Activated naive CD4-positive, alpha-beta T cell treated with anti-CD3 and anti-CD28 coated beads, Interleukin-2, amount 50 U/mL, for 72 hours (primary cell): ENCODE results near the gene CPNE4. TPM values are rescaled to one million over a fixed set of nuclear protein-coding genes. Genes with fewer than 3 reads are reported as not detected.

Experiments used
- ATAC-seq, 2 donors: fragments of 150-1000 bp; cut with Tn5 transposase; 2 replicates each; pipeline ENCODE4 v1.10.0; 2021; ENCODE audit warnings: mild to moderate bottlenecking in 2 of 2, moderate library complexity in 2 of 2
- DNase-seq, 2 donors: peaks; one replicate each; pipeline ENCODE4 v3.0.0; 2021 to 2022; ENCODE audit warnings: low spot score in 2 of 2
- H3K27ac Mint-ChIP-seq, 2 donors: one replicate each; pipeline ENCODE4 v1.8.0; 2022; ENCODE audit warnings: mild to moderate bottlenecking in 2 of 2, mixed read lengths in 2 of 2
- H3K36me3 Mint-ChIP-seq, 2 donors: one replicate each; pipeline ENCODE4 v1.8.0; 2022; ENCODE audit warnings: mixed read lengths in 2 of 2
- H3K9me3 Mint-ChIP-seq, 2 donors: one replicate each; pipeline ENCODE4 v1.8.0; 2022; ENCODE audit warnings: mixed read lengths in 2 of 2
- total RNA-seq, 2 donors: library from RNA; stranded (reverse); gene quantifications; one replicate each; pipeline ENCODE4 v1.2.3, GENCODE V29; 2022

CPNE4 gene
- total RNA-seq, 2 donors from 2014 or later, result 0.07 TPM; not detected in 1

DNA sequence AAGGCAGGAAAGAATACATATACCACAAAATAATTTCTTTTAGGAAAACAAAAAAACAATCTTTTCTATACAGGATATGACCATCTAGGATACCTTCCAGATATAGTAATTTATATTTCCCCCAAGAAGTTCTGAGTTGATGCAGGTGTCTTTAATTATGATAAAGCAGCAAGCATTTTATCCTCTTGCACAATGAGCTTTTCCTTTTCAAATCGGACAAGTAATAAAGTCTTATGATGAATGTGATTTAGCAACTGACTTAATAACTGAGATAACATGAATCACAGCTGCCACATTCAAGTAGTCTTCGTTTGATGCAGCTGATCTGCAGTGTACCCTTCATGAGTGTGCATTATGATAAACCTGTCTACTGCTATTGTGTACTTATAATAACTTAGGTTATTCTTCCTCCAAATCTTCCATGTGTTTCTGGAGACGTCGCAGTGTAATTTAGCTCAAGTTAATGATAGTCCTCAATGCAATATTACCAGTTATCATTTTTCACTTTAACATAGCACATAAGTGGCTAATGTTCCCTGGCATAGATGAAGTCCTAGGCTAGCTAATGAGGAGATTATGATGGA lies 271.7 kb downstream of the CPNE4 start:
- Mint-ChIP-seq H3K36me3 (no peaks in the 10 kb centered on the region), H3K9me3 (peaks cover 5 to 8% of the 10 kb centered on the region in 2 donors), H3K27ac (no peak overlapping the region)
- ATAC-seq (no peak), DNase-seq (no peak)

DNA sequence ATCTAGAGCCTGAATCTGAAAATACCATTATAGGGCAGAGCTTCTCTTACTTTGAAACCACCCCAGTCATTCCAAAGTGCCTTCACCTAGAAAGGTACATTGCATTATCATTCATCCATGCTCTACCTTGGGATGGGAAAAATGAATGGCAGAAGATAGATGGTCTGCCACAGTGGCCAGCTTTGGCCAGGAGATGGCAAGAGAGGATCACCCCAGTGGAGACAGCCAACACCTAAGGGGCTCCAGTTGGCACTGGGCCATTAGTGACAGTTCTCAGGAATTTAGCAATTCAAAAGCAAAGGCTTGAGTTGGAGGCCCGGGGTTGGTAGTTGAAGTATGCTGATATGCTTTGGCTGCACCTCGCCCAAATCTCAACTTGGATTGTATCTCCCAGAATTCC lies 278.4 kb downstream of the CPNE4 start:
- Mint-ChIP-seq H3K9me3 (peaks cover 5 to 8% of the 10 kb centered on the region in 2 donors), H3K27ac (no peak overlapping the region), H3K36me3 (no peaks in the 10 kb centered on the region)
- no peak for ATAC-seq
- no peak for DNase-seq

- DNase-seq (no peak), ATAC-seq (no peak)
- H3K9me3 Mint-ChIP-seq, result peaks cover 5 to 8% of the 10 kb centered on the region in 2 donors
- H3K36me3 Mint-ChIP-seq, result peaks cover 0 to 4% of the 10 kb centered on the region in 2 donors
- H3K27ac Mint-ChIP-seq, result no peak overlapping the region
Measured at GRCh38 chr3:131755380-131755779, 279.4 kb downstream of the CPNE4 start.

GRCh38 chr3:131750256-131750655 lies 284.6 kb downstream of the CPNE4 start:
- Mint-ChIP-seq H3K27ac (no peak overlapping the region), H3K36me3 (peaks cover 0 to 4% of the 10 kb centered on the region in 2 donors), H3K9me3 (peaks cover 0 to 4% of the 10 kb centered on the region in 2 donors)
- DNase-seq, result no peak
- no peak for ATAC-seq

- Mint-ChIP-seq H3K9me3 (peaks cover 0 to 4% of the 10 kb centered on the region in 2 donors), H3K36me3 (peaks cover 0 to 4% of the 10 kb centered on the region in 2 donors), H3K27ac (no peak overlapping the region)
- ATAC-seq, result no peak
- DNase-seq, result no peak
Measured at GRCh38 chr3:131749826-131750225, 285.0 kb downstream of the CPNE4 start.

- H3K27ac Mint-ChIP-seq, result no peak overlapping the region
- peaks cover 0 to 4% of the 10 kb centered on the region in 2 donors for H3K36me3 Mint-ChIP-seq
- ATAC-seq, result no peak
Measured at GRCh38 chr3:131747466-131747865, 287.3 kb downstream of the CPNE4 start.

GRCh38 chr3:131744765-131745164 lies 290.0 kb downstream of the CPNE4 start:
- ATAC-seq (no peak), DNase-seq (no peak)
- Mint-ChIP-seq H3K27ac (no peak overlapping the region), H3K9me3 (peaks cover 0 to 4% of the 10 kb centered on the region in 2 donors), H3K36me3 (no peaks in the 10 kb centered on the region)

More at GRCh38 chr3:131747466-131747865, 287.3 kb downstream of the CPNE4 start:
- DNase-seq, result no peak
- peaks cover 0 to 4% of the 10 kb centered on the region in 2 donors for H3K9me3 Mint-ChIP-seq

DNA sequence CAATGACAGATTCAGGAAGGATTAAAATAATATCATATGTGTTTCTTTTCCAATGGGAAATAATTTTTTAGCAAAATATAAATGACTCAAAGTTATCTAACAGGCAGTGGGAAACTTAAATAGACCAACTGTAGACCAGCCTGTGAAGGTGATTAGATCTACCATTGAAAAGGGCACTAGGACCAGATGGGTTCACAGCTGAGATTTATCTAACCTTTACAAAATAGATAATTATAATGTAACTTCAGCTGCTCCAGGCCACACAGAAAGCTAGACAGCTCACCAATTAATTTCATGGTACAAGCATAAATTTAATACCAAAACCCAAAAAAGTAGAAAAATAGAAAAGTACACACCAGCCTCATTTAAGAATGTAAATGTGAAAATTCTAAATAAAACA lies 291.7 kb downstream of the CPNE4 start:
- no peak overlapping the region for H3K27ac Mint-ChIP-seq

GRCh38 chr3:131739211-131739610 lies 295.6 kb downstream of the CPNE4 start:
- Mint-ChIP-seq H3K9me3 (no peaks in the 10 kb centered on the region), H3K36me3 (no peaks in the 10 kb centered on the region), H3K27ac (no peak overlapping the region)
- DNase-seq, result no peak
- ATAC-seq, result peak in 1 of 2 donors; percentile 32

More for the DNA sequence above, 291.7 kb downstream of the CPNE4 start:
- H3K36me3 Mint-ChIP-seq, result no peaks in the 10 kb centered on the region
- DNase-seq (no peak), ATAC-seq (no peak)
- no peaks in the 10 kb centered on the region for H3K9me3 Mint-ChIP-seq

GRCh38 chr3:131738095-131738494 lies 296.7 kb downstream of the CPNE4 start:
- no peaks in the 10 kb centered on the region for H3K9me3 Mint-ChIP-seq
- no peak overlapping the region for H3K27ac Mint-ChIP-seq
- ATAC-seq, result no peak
- H3K36me3 Mint-ChIP-seq, result peaks cover 0 to 4% of the 10 kb centered on the region in 2 donors
- no peak for DNase-seq

DNA sequence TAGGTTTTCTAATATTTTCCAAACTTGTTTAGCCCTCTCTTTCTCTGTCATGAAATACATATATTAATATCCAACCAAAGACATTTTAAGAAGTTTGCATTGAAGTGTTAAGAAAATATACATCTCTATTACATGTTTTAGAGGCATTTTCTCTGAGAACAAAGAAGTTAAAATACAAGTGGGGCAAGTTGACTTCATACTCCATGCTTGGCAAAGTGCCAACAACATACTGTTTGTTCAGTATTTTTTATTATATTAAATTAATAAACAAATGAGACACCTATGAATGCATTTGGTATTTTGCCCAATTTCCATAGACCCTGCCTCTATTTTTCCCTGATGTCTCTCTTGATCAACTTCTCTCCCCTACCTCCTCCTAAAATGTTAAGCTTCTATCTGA lies 299.3 kb downstream of the CPNE4 start:
- DNase-seq (no peak), ATAC-seq (no peak)
- Mint-ChIP-seq H3K27ac (no peak overlapping the region), H3K36me3 (peaks cover 0 to 6% of the 10 kb centered on the region in 2 donors), H3K9me3 (peaks cover 0 to 5% of the 10 kb centered on the region in 2 donors)

GRCh38 chr3:131735116-131735515 lies 299.7 kb downstream of the CPNE4 start:
- Mint-ChIP-seq H3K27ac (no peak overlapping the region), H3K9me3 (peaks cover 0 to 5% of the 10 kb centered on the region in 2 donors), H3K36me3 (peaks cover 0 to 6% of the 10 kb centered on the region in 2 donors)
- ATAC-seq (peak in 1 of 2 donors; percentile 34), DNase-seq (no peak)

GRCh38 chr3:131733086-131733841 lies 301.6 kb downstream of the CPNE4 start:
- no peak for ATAC-seq

DNA sequence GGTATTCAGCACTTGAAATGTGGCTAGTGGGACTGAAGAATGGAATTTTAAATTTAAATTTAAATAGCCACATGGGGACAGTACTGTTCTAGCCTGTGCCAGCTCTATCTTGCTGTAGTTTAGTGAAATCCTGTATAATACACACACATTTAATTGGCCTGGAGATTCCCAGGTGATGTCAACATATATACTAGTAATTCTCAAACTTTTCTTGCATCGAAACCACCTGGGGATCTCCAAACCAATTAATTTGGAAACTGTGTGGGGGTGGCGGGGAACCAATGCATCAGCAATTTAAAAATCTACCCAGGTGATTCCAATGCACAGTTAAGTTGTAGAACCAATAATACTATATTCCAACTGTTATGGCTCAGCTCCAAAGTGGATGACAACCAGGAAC lies 303.1 kb downstream of the CPNE4 start:
- H3K9me3 Mint-ChIP-seq, result peaks cover 0 to 5% of the 10 kb centered on the region in 2 donors
- peak; percentile 61 to 82 for ATAC-seq

More at GRCh38 chr3:131733086-131733841, 301.6 kb downstream of the CPNE4 start:
- Mint-ChIP-seq H3K27ac (no peak overlapping the region), H3K36me3 (peaks cover 0 to 6% of the 10 kb centered on the region in 2 donors), H3K9me3 (peaks cover 0 to 5% of the 10 kb centered on the region in 2 donors)
- DNase-seq, result no peak

GRCh38 chr3:131730581-131730980 lies 304.2 kb downstream of the CPNE4 start:
- ATAC-seq (no peak), DNase-seq (no peak)
- H3K27ac Mint-ChIP-seq, result no peak overlapping the region
- H3K36me3 Mint-ChIP-seq, result peaks cover 0 to 6% of the 10 kb centered on the region in 2 donors
- H3K9me3 Mint-ChIP-seq, result peaks cover 0 to 5% of the 10 kb centered on the region in 2 donors

More for the DNA sequence above, 303.1 kb downstream of the CPNE4 start:
- peak in 1 of 2 donors; percentile 26 for DNase-seq
- Mint-ChIP-seq H3K36me3 (peaks cover 0 to 6% of the 10 kb centered on the region in 2 donors), H3K27ac (no peak overlapping the region)

- no peak for DNase-seq
- no peak overlapping the region for H3K27ac Mint-ChIP-seq
- peak in 1 of 2 donors; percentile 5 for ATAC-seq
- H3K9me3 Mint-ChIP-seq, result peaks cover 0 to 5% of the 10 kb centered on the region in 2 donors
- H3K36me3 Mint-ChIP-seq, result peaks cover 0 to 6% of the 10 kb centered on the region in 2 donors
Measured at GRCh38 chr3:131729643-131730017, 305.2 kb downstream of the CPNE4 start.

DNA sequence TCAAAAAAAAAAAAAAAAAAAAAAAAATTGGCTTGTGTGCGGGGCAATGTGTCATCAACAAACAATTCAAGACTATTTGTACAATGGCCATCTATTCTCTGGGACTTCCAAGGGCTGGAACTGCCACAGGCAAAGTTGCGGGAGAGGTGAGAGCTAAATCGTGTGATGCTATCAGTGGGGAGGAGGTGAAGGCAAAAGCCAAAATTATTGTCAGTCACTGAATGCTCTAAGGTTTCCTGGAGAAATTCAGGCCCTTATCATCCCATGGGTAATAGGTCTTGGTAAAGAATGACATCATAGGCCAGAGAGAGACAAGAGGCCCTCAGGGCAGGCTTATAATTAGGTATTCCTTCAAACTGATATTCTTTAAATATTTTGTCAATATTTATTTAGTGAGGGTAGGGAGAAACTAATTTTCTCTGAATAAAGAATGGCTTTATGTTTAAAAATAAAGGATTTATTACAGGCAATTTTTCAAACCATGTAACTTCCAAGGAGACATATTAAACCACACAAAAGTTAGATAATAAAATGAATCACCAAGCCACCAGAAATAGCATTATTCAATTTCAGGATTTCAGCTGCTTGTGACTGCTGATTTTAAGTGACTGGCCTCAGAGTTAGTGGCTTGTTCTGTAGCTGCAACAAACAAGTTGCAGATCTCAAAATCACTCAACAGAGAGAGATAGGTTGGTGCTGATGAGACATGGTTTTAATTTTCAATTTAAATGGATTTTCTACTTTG lies 305.7 kb downstream of the CPNE4 start:
- Mint-ChIP-seq H3K9me3 (peaks cover 0 to 5% of the 10 kb centered on the region in 2 donors), H3K36me3 (peaks cover 0 to 6% of the 10 kb centered on the region in 2 donors), H3K27ac (no peak overlapping the region)
- peak in 1 of 2 donors; percentile 43 for ATAC-seq
- DNase-seq, result no peak
